Glutamatergic neuron (in vitro differentiated cells): ENCODE measurements around the gene AFF2. TPM values are rescaled to one million over a fixed set of nuclear protein-coding genes. Genes with fewer than 3 reads are reported as not detected.

ENCODE experiments used
- DNase-seq: peaks from one replicate; pipeline ENCODE4 v3.0.0; 2022
- H3K27ac Mint-ChIP-seq: one replicate; pipeline ENCODE4 v1.8.0; 2020; ENCODE audit warnings: mild to moderate bottlenecking, mixed read lengths, inconsistent platforms; ENCODE audit not compliant: unreplicated experiment
- H3K27me3 Mint-ChIP-seq: one replicate; pipeline ENCODE4 v1.8.0; 2020; ENCODE audit warnings: mild to moderate bottlenecking, moderate library complexity, mixed read lengths, inconsistent platforms; ENCODE audit not compliant: unreplicated experiment
- H3K36me3 Mint-ChIP-seq: one replicate; pipeline ENCODE4 v1.8.0; 2020; ENCODE audit warnings: mild to moderate bottlenecking, mixed read lengths, inconsistent platforms; ENCODE audit not compliant: unreplicated experiment
- H3K4me1 Mint-ChIP-seq: one replicate; pipeline ENCODE4 v1.8.0; 2020; ENCODE audit warnings: mild to moderate bottlenecking, low read depth, mixed read lengths, inconsistent platforms; ENCODE audit not compliant: unreplicated experiment
- H3K4me3 Mint-ChIP-seq: one replicate; pipeline ENCODE4 v1.8.0; 2020; ENCODE audit warnings: mild to moderate bottlenecking, mixed read lengths, inconsistent platforms; ENCODE audit not compliant: unreplicated experiment
- H3K9me3 Mint-ChIP-seq: one replicate; pipeline ENCODE4 v1.8.0; 2020; ENCODE audit warnings: mild to moderate bottlenecking, moderate library complexity, mixed read lengths, inconsistent platforms; ENCODE audit not compliant: unreplicated experiment
- total RNA-seq: library from RNA; stranded (reverse); fragmentation: NEBNext Ultra II Directional; extraction: Animal tissue kit (Norgen Biotek cat#: 25700); gene quantifications from one replicate; pipeline ENCODE4 v1.2.1, GENCODE V29; 2021; ENCODE audit not compliant: unreplicated experiment
- TF ChIP-seq, protein P1 (sequence below): fragments of 200-600 bp; sonication (generic); IDR thresholded peaks from one replicate; pipeline ENCODE4 v1.5.0; 2021; ENCODE audit not compliant: partially characterized antibody, unreplicated experiment

The AFF2 gene
- total RNA-seq, 1 donor from 2014 or later = 12.2 TPM

- TF ChIP-seq, protein P1, sequence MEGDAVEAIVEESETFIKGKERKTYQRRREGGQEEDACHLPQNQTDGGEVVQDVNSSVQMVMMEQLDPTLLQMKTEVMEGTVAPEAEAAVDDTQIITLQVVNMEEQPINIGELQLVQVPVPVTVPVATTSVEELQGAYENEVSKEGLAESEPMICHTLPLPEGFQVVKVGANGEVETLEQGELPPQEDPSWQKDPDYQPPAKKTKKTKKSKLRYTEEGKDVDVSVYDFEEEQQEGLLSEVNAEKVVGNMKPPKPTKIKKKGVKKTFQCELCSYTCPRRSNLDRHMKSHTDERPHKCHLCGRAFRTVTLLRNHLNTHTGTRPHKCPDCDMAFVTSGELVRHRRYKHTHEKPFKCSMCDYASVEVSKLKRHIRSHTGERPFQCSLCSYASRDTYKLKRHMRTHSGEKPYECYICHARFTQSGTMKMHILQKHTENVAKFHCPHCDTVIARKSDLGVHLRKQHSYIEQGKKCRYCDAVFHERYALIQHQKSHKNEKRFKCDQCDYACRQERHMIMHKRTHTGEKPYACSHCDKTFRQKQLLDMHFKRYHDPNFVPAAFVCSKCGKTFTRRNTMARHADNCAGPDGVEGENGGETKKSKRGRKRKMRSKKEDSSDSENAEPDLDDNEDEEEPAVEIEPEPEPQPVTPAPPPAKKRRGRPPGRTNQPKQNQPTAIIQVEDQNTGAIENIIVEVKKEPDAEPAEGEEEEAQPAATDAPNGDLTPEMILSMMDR = no peak
- Mint-ChIP-seq H3K4me1 (peaks cover 3% of the 10 kb centered on the region), H3K27me3 (no peaks in the 10 kb centered on the region), H3K36me3 (no peaks in the 10 kb centered on the region), H3K4me3 (no peak overlapping the region), H3K9me3 (no peaks in the 10 kb centered on the region), H3K27ac (no peak overlapping the region)
- DNase-seq = no peak
Measured at GRCh38 chrX:148517176-148517575, 16.8 kb downstream of the AFF2 start.

- Mint-ChIP-seq H3K27ac (no peak overlapping the region), H3K27me3 (no peaks in the 10 kb centered on the region), H3K4me1 (peaks cover 18% of the 10 kb centered on the region), H3K4me3 (no peak overlapping the region), H3K9me3 (no peaks in the 10 kb centered on the region), H3K36me3 (no peaks in the 10 kb centered on the region)
- TF ChIP-seq, protein P1 = no peak
- no peak for DNase-seq
Measured at GRCh38 chrX:148522006-148522405, 21.6 kb downstream of the AFF2 start.

- Mint-ChIP-seq H3K27me3 (no peaks in the 10 kb centered on the region), H3K4me1 (peaks cover 18% of the 10 kb centered on the region), H3K27ac (no peak overlapping the region), H3K9me3 (no peaks in the 10 kb centered on the region), H3K4me3 (no peak overlapping the region), H3K36me3 (no peaks in the 10 kb centered on the region)
- TF ChIP-seq, protein P1 = no peak
- DNase-seq = no peak
Measured at GRCh38 chrX:148523303-148524080, 23.1 kb downstream of the AFF2 start.

DNA sequence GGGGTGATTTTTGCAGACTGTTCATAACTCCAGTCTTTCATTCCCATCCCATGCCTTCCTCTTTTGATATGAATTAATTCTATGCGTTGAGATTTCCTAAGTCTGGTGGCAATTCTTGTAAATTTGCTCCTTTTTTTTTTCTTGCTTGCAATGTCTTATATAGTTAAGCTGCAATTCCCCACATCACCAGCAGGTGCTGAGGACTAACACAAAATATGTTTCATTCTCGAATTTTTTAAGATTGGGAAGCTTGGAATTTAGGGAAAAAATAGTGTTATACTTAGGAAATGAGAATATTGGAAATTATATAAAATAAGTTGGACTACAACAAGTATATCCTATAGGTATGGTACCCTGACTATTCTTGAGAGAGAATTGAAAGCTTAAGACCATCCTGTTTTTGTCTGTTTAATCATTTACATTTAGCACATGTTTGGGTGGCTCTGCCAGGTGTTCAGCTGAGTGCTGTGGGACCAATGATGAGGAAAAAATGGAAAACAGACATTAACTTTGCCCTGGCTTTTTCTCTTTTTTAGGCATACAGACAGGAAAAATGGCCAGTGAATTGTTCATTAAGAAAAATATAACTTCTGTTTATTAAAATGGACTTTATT is 30.2 kb downstream of the AFF2 start:
- H3K4me3 Mint-ChIP-seq = no peak overlapping the region
- no peak overlapping the region for H3K27ac Mint-ChIP-seq
- H3K4me1 Mint-ChIP-seq = no peaks in the 10 kb centered on the region
- no peaks in the 10 kb centered on the region for H3K9me3 Mint-ChIP-seq
- no peak for DNase-seq
- TF ChIP-seq, protein P1 = peak; percentile 81
- no peaks in the 10 kb centered on the region for H3K36me3 Mint-ChIP-seq
- H3K27me3 Mint-ChIP-seq = no peaks in the 10 kb centered on the region

DNA sequence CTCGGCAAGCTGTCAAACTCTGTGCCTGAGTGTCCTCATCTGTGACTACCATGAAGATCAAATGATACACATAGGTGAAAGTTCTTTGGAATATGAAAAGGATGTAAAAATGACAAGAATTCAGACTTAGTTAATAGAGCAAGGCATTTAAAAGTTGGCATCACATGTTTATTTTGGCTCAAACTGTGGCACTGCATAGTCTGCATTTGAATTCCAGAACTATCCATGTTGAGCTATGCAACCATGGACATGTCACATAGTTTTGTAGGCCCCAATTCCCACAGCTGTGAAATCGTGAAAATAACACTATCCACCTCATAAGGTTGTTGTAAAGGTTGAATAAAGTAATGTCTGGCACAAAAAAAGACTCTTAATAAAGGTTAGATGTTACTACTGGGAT is 33.9 kb downstream of the AFF2 start:
- no peaks in the 10 kb centered on the region for H3K36me3 Mint-ChIP-seq
- TF ChIP-seq, protein P1 = no peak

More for the DNA sequence above, 33.9 kb downstream of the AFF2 start:
- no peak for DNase-seq
- no peaks in the 10 kb centered on the region for H3K4me1 Mint-ChIP-seq
- H3K27ac Mint-ChIP-seq = no peak overlapping the region
- H3K27me3 Mint-ChIP-seq = no peaks in the 10 kb centered on the region
- H3K9me3 Mint-ChIP-seq = no peaks in the 10 kb centered on the region
- H3K4me3 Mint-ChIP-seq = no peak overlapping the region
